ENCODE data around the gene KIDINS220. TPM values are rescaled to one million over a fixed set of nuclear protein-coding genes. Genes with fewer than 3 reads are reported as not detected.
"Not testable (repeated sequence)": the region's sequence is repeated elsewhere in the genome, so short reads cannot be mapped to it uniquely, and the experiment has no call there.

Gene KIDINS220
- total RNA-seq, 1 experiment from 2014 or later = 29.3 TPM

DNA sequence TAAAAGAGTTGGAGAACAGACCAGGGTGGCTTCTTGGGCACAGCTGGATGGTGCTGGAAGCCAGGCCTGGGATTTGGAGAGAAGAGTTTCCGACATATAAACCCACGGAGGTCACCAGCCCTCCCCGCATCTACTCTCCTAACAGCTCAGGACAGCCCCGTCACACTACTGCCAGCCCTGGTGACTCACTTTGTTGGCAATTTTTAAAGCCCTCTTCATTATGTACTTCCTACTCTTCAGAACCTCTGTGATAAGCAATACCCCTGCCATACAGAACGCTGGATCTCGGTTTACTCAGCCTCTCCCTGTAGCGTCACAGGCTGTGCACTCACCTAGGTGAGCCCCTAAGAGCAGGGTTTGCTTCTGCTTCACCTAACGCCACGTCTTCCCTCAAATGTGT is 107.5 kb downstream of the KIDINS220 start:
- H3K27me3 Mint-ChIP-seq (ENCODE audit: low read depth) = no peaks in the 10 kb centered on the region
- Histone ChIP-seq H3K9ac (ENCODE audit: extremely low read depth, insufficient read length, low read length) (no peak overlapping the region), H3K18ac (ENCODE audit: insufficient read length, low read depth, low read length) (no peak overlapping the region), H3K27ac (ENCODE audit: insufficient read length, low read depth, low read length) (no peak overlapping the region), H4K20me1 (ENCODE audit: control insufficient read depth, insufficient read depth, insufficient read length) (no peaks in the 10 kb centered on the region), H4K5ac (ENCODE audit: insufficient read length, low read depth, low read length) (no peak overlapping the region), H2BK15ac (ENCODE audit: low read depth, low read length) (no peak overlapping the region), H3K4me2 (ENCODE audit: insufficient read depth, insufficient read length, low read length) (no peak overlapping the region), H4K91ac (ENCODE audit: insufficient read length, low read depth, low read length) (no peak overlapping the region), H3T11ph (ENCODE audit: low read length) (no peak overlapping the region), H2BK5ac (ENCODE audit: insufficient read length, low read length) (no peak overlapping the region), H3K23ac (ENCODE audit: insufficient read length, low read depth, low read length) (no peak overlapping the region), H3K4ac (ENCODE audit: low read depth, low read length) (no peak overlapping the region), H4K8ac (replicated peaks; ENCODE audit: insufficient read length, low read depth, low read length) (no peak overlapping the region), H2BK12ac (ENCODE audit: insufficient read length, low read depth, low read length) (no peak overlapping the region), H2BK120ac (ENCODE audit: low read depth, low read length, poor library complexity, severe bottlenecking) (no peak overlapping the region), H3K9me3 (ENCODE audit: control insufficient read depth, low read depth, low read length) (no peaks in the 10 kb centered on the region), H3K23me2 (ENCODE audit: insufficient read length, low read depth, low read length, poor library complexity, severe bottlenecking) (no peaks in the 10 kb centered on the region), H3K79me1 (ENCODE audit: insufficient read depth, low read depth, low read length, poor library complexity, severe bottlenecking) (no peaks in the 10 kb centered on the region), H2BK20ac (ENCODE audit: low read depth, low read length, poor library complexity, severe bottlenecking) (no peak overlapping the region), H3K14ac (ENCODE audit: insufficient read depth, low read length) (no peak overlapping the region), H3K56ac (ENCODE audit: insufficient read length, low read depth, low read length) (no peak overlapping the region), H3K4me1 (ENCODE audit: insufficient read depth, low read length) (no peaks in the 10 kb centered on the region), H3K79me2 (ENCODE audit: insufficient read depth, low read length) (no peaks in the 10 kb centered on the region), H3K27me3 (ENCODE audit: insufficient read depth, low read length) (no peaks in the 10 kb centered on the region), H2AK5ac (ENCODE audit: insufficient read length, low read length) (no peak overlapping the region), H2AFZ (ENCODE audit: low read length) (no peak overlapping the region)
- WGBS (ENCODE audit: extremely low coverage, insufficient read length, low lambda C conversion rate) = no CpG with 5 or more reads among the region's 9 CpGs
- no peak for DNase-seq
- no peak overlapping the region for H3K27ac Mint-ChIP-seq
- H3K4me1 Mint-ChIP-seq = peaks cover 3 to 4% of the 10 kb centered on the region in 2 experiments; a peak in 3 of 4 replicates
- H3K36me3 Mint-ChIP-seq (ENCODE audit: insufficient read depth in 1 of 3, low read depth in 3 of 3) = peaks cover 0 to 34% (median 25%) of the 10 kb centered on the region in 3 experiments
- no peaks in the 10 kb centered on the region; a peak in 1 of 5 replicates for H3K9me3 Mint-ChIP-seq
- TF ChIP-seq, protein P1, sequence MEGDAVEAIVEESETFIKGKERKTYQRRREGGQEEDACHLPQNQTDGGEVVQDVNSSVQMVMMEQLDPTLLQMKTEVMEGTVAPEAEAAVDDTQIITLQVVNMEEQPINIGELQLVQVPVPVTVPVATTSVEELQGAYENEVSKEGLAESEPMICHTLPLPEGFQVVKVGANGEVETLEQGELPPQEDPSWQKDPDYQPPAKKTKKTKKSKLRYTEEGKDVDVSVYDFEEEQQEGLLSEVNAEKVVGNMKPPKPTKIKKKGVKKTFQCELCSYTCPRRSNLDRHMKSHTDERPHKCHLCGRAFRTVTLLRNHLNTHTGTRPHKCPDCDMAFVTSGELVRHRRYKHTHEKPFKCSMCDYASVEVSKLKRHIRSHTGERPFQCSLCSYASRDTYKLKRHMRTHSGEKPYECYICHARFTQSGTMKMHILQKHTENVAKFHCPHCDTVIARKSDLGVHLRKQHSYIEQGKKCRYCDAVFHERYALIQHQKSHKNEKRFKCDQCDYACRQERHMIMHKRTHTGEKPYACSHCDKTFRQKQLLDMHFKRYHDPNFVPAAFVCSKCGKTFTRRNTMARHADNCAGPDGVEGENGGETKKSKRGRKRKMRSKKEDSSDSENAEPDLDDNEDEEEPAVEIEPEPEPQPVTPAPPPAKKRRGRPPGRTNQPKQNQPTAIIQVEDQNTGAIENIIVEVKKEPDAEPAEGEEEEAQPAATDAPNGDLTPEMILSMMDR (conservative IDR thresholded peaks at IDR 0.05) = no peak
- no peak overlapping the region for H3K4me3 Mint-ChIP-seq

DNA sequence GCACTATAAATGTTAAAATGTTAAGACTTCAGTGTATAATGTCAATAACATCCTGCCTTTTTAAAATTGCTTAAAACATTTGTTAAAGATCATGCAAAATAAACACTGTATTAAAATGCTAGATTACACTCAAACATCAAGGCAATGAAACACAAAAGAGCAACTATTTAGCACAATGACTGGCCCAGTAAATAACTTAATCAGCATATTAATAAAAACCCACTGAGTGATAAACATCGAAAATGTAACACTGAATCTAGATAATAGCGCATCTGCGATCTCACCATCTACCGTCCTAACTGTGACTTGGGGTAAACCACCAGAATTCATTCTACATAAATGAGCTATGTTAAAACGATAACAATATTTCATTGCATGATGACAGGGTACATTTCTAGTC is 108.3 kb downstream of the KIDINS220 start:
- H2BK12ac ChIP-seq (ENCODE audit: insufficient read length, low read depth, low read length); H4K20me1 ChIP-seq (ENCODE audit: control insufficient read depth, insufficient read depth, insufficient read length); H4K5ac ChIP-seq (ENCODE audit: insufficient read length, low read depth, low read length); DNase-seq; H3K9me3 ChIP-seq (ENCODE audit: control insufficient read depth, low read depth, low read length); H3K79me1 ChIP-seq (ENCODE audit: insufficient read depth, low read depth, low read length, poor library complexity, severe bottlenecking); H3K56ac ChIP-seq (ENCODE audit: insufficient read length, low read depth, low read length); H3T11ph ChIP-seq (ENCODE audit: low read length); H3K4me3 Mint-ChIP-seq; H3K4me1 ChIP-seq (ENCODE audit: insufficient read depth, low read length); H3K79me2 ChIP-seq (ENCODE audit: insufficient read depth, low read length); H2AK5ac ChIP-seq (ENCODE audit: insufficient read length, low read length); H3K27me3 ChIP-seq (ENCODE audit: insufficient read depth, low read length); H3K14ac ChIP-seq (ENCODE audit: insufficient read depth, low read length); H2BK5ac ChIP-seq (ENCODE audit: insufficient read length, low read length); H2BK120ac ChIP-seq (ENCODE audit: low read depth, low read length, poor library complexity, severe bottlenecking); H4K91ac ChIP-seq (ENCODE audit: insufficient read length, low read depth, low read length); H3K27me3 Mint-ChIP-seq (ENCODE audit: low read depth); H3K9ac ChIP-seq (ENCODE audit: extremely low read depth, insufficient read length, low read length); H2AFZ ChIP-seq (ENCODE audit: low read length); H3K9me3 Mint-ChIP-seq; H3K18ac ChIP-seq (ENCODE audit: insufficient read length, low read depth, low read length); H4K8ac ChIP-seq (replicated peaks; ENCODE audit: insufficient read length, low read depth, low read length); H3K4me2 ChIP-seq (ENCODE audit: insufficient read depth, insufficient read length, low read length); H2BK15ac ChIP-seq (ENCODE audit: low read depth, low read length); H3K23ac ChIP-seq (ENCODE audit: insufficient read length, low read depth, low read length); H2BK20ac ChIP-seq (ENCODE audit: low read depth, low read length, poor library complexity, severe bottlenecking); H3K27ac ChIP-seq (ENCODE audit: insufficient read length, low read depth, low read length); H3K4me1 Mint-ChIP-seq; H3K4ac ChIP-seq (ENCODE audit: low read depth, low read length); H3K23me2 ChIP-seq (ENCODE audit: insufficient read length, low read depth, low read length, poor library complexity, severe bottlenecking); H3K27ac Mint-ChIP-seq: not testable (repeated sequence)
- no CpG with 5 or more reads among the region's 5 CpGs for WGBS (ENCODE audit: extremely low coverage, insufficient read length, low lambda C conversion rate)
- H3K36me3 Mint-ChIP-seq (ENCODE audit: insufficient read depth in 1 of 3, low read depth in 3 of 3) = peaks cover 0 to 34% (median 25%) of the 10 kb centered on the region in 3 experiments
